GM10847 (cell line): ENCODE measurements around the gene CCNT1.

Experiments used
- POLR2A ChIP-seq: IDR thresholded peaks from 2 replicates; pipeline ENCODE4 v1.6.1; 2011; ENCODE audit not compliant: insufficient read length; ENCODE audit errors: extremely low read depth

Gene CCNT1

GRCh38 chr12:48716493-48717251 is at the start of gene CCNT1:
CCNT1 (minus strand) TSS chr12:48716707; CDS start chr12:48716675, 32 bp downstream.
- TF ChIP-seq POLR2A = peak; percentile 70

- no peak for TF ChIP-seq POLR2A
Measured at GRCh38 chr12:48765753-48766162, 49.3 kb upstream of the CCNT1 start.

- TF ChIP-seq POLR2A = no peak
Measured at GRCh38 chr12:48764521-48764920, 48.0 kb upstream of the CCNT1 start.

GRCh38 chr12:48758737-48759136 is 42.2 kb upstream of the CCNT1 start:
- TF ChIP-seq POLR2A = no peak

- no peak for TF ChIP-seq POLR2A
Measured at GRCh38 chr12:48758186-48758585, 41.7 kb upstream of the CCNT1 start.

GRCh38 chr12:48750769-48751356 is 34.4 kb upstream of the CCNT1 start:
- no peak for TF ChIP-seq POLR2A

- TF ChIP-seq POLR2A = no peak
Measured at GRCh38 chr12:48750215-48750614, 33.7 kb upstream of the CCNT1 start.

GRCh38 chr12:48744251-48745008 is 27.9 kb upstream of the CCNT1 start:
- TF ChIP-seq POLR2A = no peak

- no peak for TF ChIP-seq POLR2A
Measured at GRCh38 chr12:48739618-48740269, 23.2 kb upstream of the CCNT1 start.

- no peak for TF ChIP-seq POLR2A
Measured at GRCh38 chr12:48736456-48736855, 19.9 kb upstream of the CCNT1 start.

- no peak for TF ChIP-seq POLR2A
Measured at GRCh38 chr12:48728807-48729206, 12.3 kb upstream of the CCNT1 start.

- TF ChIP-seq POLR2A = no peak
Measured at GRCh38 chr12:48717252-48717695, 767 bp upstream of the CCNT1 start.

GRCh38 chr12:48716168-48716492 is 377 bp downstream of the CCNT1 start:
- no peak for TF ChIP-seq POLR2A

GRCh38 chr12:48712209-48712608 is 4.3 kb downstream of the CCNT1 start:
- no peak for TF ChIP-seq POLR2A

GRCh38 chr12:48696626-48697025 is 19.9 kb downstream of the CCNT1 start:
- TF ChIP-seq POLR2A = no peak

- no peak for TF ChIP-seq POLR2A
Measured at GRCh38 chr12:48695859-48696258, 20.6 kb downstream of the CCNT1 start.
